Breast epithelium (tissue), 4 donors: ENCODE data around the gene ILK. TPM values are rescaled to one million over a fixed set of nuclear protein-coding genes. Genes with fewer than 3 reads are reported as not detected.

Experiments used
- DNase-seq, 2 donors: peaks; one replicate each; pipeline ENCODE4 v3.0.0-alpha.2; 2019; ENCODE audit warnings: low spot score in 2 of 2
- H3K27ac ChIP-seq, 2 donors: fragments of 200-600 bp; sonication (generic) in 1 of 2; one replicate each; pipeline ENCODE4 v1.5.1; 2016 to 2019; ENCODE audit warnings: mild to moderate bottlenecking in 1 of 2
- H3K27me3 ChIP-seq, 2 donors: fragments of 200-600 bp; sonication (generic) in 1 of 2; one replicate each; pipeline versions ENCODE4 v1.5.1 to v1.6.0; 2017 to 2019; ENCODE audit warnings: control low read depth in 1 of 2, mild to moderate bottlenecking in 1 of 2
- H3K36me3 ChIP-seq: fragments of 200-600 bp; one replicate; pipeline ENCODE4 v1.5.1; 2019
- H3K4me1 ChIP-seq, 2 donors: fragments of 200-600 bp; sonication (generic); one replicate each; pipeline ENCODE4 v1.5.1; 2016 to 2019; ENCODE audit warnings: control low read depth in 1 of 2
- H3K4me3 ChIP-seq, 3 donors: fragments of 200-600 bp; sonication (generic); 1 replicate in 2 of 3; 2 replicates in 1 of 3; pipeline ENCODE4 v1.5.1; 2016 to 2019; ENCODE audit warnings: mild to moderate bottlenecking in 3 of 3, moderate library complexity in 2 of 3
- H3K9me3 ChIP-seq, 2 donors: fragments of 200-600 bp; sonication (generic) in 1 of 2; one replicate each; pipeline ENCODE4 v1.5.1; 2016 to 2019; ENCODE audit warnings: control low read depth in 1 of 2
- POLR2A ChIP-seq: fragments of 450-650 bp; IDR thresholded peaks from one replicate; pipeline ENCODE4 v1.6.1; 2016; ENCODE audit warnings: antibody characterized with exemption, mild to moderate bottlenecking, moderate library complexity
- POLR2AphosphoS5 ChIP-seq, 3 donors: sonication (generic); formaldehyde crosslinking; IDR thresholded peaks; one replicate each; pipeline ENCODE4 v1.6.1; 2017; ENCODE audit warnings: antibody characterized with exemption in 3 of 3
- intact Hi-C: fragments of 100-400 bp; cut with DNase I; formaldehyde crosslinking; loops from one replicate; pipeline ENCODE4 v1.15.1; 2023; ENCODE audit warnings: low total_unique reads
- total RNA-seq, 3 donors: library from RNA; depleted of rRNA; stranded (reverse); fragments of >200 nt; gene quantifications; one replicate each; pipeline ENCODE4 v1.1.0, GENCODE V29; 2016
- TF ChIP-seq, protein P1 (sequence below), 3 donors: fragments of 450-650 bp; IDR thresholded peaks; one replicate each; pipeline ENCODE4 v1.5.1; 2016 to 2017; ENCODE audit warnings: antibody characterized with exemption in 3 of 3, mild to moderate bottlenecking in 3 of 3, moderate library complexity in 3 of 3

ILK gene
- total RNA-seq, 3 donors from 2014 or later, result 113 to 118 (median 113) TPM

DNA sequence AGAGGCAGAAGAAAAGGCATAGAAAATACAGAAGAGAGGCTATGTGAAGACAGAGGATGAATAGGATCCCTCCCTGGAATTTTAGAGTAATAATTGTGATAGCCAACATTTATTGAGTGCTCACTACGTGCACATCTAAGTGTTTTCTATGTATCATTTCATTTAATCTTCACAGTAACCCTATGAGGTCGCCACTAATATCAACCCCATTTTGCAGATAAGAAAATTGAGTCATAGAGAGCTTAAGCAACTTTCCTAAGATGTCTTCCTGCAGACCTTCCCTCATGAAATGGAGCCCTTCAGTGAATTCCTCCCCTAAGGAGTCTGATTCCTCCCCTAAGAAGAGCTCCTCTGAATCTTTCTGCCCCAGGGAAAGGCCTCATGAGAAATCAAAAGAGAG lies 38.2 kb upstream of the ILK start:
- intact Hi-C loops, result no loop called here
- no peak overlapping the region for H3K27ac ChIP-seq
- H3K36me3 ChIP-seq, result no peaks in the 10 kb centered on the region
- no peaks in the 10 kb centered on the region for H3K27me3 ChIP-seq
- TF ChIP-seq POLR2A (no peak), POLR2AphosphoS5 (IDR thresholded peaks at IDR 0.05) (no peak)
- TF ChIP-seq, protein P1, sequence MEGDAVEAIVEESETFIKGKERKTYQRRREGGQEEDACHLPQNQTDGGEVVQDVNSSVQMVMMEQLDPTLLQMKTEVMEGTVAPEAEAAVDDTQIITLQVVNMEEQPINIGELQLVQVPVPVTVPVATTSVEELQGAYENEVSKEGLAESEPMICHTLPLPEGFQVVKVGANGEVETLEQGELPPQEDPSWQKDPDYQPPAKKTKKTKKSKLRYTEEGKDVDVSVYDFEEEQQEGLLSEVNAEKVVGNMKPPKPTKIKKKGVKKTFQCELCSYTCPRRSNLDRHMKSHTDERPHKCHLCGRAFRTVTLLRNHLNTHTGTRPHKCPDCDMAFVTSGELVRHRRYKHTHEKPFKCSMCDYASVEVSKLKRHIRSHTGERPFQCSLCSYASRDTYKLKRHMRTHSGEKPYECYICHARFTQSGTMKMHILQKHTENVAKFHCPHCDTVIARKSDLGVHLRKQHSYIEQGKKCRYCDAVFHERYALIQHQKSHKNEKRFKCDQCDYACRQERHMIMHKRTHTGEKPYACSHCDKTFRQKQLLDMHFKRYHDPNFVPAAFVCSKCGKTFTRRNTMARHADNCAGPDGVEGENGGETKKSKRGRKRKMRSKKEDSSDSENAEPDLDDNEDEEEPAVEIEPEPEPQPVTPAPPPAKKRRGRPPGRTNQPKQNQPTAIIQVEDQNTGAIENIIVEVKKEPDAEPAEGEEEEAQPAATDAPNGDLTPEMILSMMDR (IDR thresholded peaks at IDR 0.05), result no peak
- no peaks in the 10 kb centered on the region for H3K4me1 ChIP-seq
- H3K9me3 ChIP-seq, result no peaks in the 10 kb centered on the region
- no peak overlapping the region for H3K4me3 ChIP-seq
- DNase-seq, result no peak

DNA sequence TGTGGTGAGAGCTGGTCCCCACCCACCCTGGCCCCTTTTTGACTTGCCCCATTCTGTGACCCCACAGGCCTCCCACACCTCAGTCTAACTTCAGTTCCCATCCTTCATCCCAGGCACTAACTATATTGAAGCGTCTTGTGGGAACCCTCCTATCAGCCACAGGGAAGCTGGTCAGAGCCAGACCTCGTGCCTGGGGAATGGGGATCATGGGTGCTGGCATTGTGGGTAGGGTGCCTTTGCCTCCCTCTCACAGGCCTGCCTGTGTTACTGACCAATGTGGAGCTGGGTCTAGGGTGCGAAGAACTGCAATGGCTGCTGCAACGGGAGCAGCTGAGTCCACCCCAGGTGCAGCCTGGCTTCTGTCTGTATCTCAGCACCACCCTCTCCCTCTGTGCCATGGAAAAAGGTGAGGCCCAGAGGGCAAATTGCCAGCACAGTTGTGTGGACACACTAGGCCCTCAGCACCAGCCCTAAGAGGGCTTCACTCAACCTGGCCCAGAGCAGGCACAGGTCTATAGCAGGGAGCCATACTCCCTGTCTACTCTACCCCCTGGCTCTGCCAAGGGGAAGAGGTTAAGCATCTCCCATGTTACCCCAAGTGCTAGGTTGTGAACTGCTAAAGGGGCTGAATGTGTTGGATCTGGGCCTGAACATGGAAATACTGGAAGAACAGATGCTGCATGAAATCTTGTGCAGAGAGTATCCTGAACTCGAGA lies 37.4 kb upstream of the ILK start:
- Histone ChIP-seq H3K36me3 (no peaks in the 10 kb centered on the region), H3K27me3 (no peaks in the 10 kb centered on the region), H3K27ac (peak overlapping the region in 1 of 2 donors; percentile 17)

DNA sequence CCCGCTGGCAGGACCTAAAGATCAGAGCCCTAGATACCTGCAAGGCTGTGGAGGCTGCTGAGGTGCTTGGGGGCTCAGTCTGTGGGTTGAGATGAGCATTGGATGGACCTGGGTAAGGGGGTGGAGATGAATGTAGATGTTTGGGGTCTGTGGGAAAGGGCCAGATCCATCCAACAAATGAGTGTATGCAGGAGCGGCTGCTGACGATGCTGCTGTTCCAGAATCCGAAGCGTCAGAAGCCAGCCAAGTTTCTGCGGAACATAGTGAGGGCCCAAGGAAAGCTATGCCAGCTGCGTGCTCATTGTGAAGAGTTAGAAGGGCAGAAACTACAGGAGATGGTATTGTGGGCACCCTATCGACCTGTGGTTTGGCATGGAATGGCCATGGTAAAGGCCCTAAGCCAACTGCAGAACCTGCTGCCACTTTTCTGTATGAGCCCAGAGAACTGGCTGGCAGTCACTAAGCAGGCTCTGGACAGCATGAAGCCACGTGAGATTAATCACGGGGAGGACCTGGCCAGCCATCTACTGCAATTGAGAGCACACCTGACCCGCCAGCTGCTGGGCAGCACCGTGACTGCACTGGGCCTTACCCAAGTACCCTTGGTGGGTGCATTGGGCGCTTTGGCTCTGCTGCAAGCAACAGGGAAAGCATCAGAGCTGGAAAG lies 36.7 kb upstream of the ILK start:
- DNase-seq, result no peak
- Histone ChIP-seq H3K4me1 (no peaks in the 10 kb centered on the region), H3K27ac (peak overlapping the region; percentile 2 to 17), H3K36me3 (no peaks in the 10 kb centered on the region), H3K27me3 (no peaks in the 10 kb centered on the region), H3K4me3 (no peak overlapping the region), H3K9me3 (no peaks in the 10 kb centered on the region)
- intact Hi-C loops, result no loop called here
- TF ChIP-seq, protein P1 (IDR thresholded peaks at IDR 0.05), result no peak
- TF ChIP-seq POLR2A (no peak), POLR2AphosphoS5 (IDR thresholded peaks at IDR 0.05) (no peak)

More for the DNA sequence above, 37.4 kb upstream of the ILK start:
- intact Hi-C loops, result no loop called here
- Histone ChIP-seq H3K9me3 (no peaks in the 10 kb centered on the region), H3K4me3 (no peak overlapping the region), H3K4me1 (no peaks in the 10 kb centered on the region)
- no peak for DNase-seq
- TF ChIP-seq, protein P1 (IDR thresholded peaks at IDR 0.05), result no peak
- TF ChIP-seq POLR2A (no peak), POLR2AphosphoS5 (IDR thresholded peaks at IDR 0.05) (no peak)

GRCh38 chr11:6567371-6567745 lies 36.2 kb upstream of the ILK start:
- intact Hi-C loops, result no loop called here
- Histone ChIP-seq H3K27me3 (no peaks in the 10 kb centered on the region), H3K9me3 (no peaks in the 10 kb centered on the region), H3K4me3 (no peak overlapping the region), H3K27ac (peak overlapping the region; percentile 2 to 17), H3K4me1 (no peaks in the 10 kb centered on the region), H3K36me3 (no peaks in the 10 kb centered on the region)
- TF ChIP-seq POLR2AphosphoS5 (IDR thresholded peaks at IDR 0.05) (no peak), POLR2A (no peak)
- TF ChIP-seq, protein P1 (IDR thresholded peaks at IDR 0.05), result no peak
- DNase-seq, result peak in 1 of 2 donors; percentile 53

- peak in 1 of 2 donors; percentile 69 for DNase-seq
- TF ChIP-seq POLR2AphosphoS5 (IDR thresholded peaks at IDR 0.05), result no peak
- TF ChIP-seq, protein P1 (IDR thresholded peaks at IDR 0.05), result no peak
- no peak for TF ChIP-seq POLR2A
- H3K4me1 ChIP-seq, result no peaks in the 10 kb centered on the region
- no peaks in the 10 kb centered on the region for H3K27me3 ChIP-seq
- H3K36me3 ChIP-seq, result no peaks in the 10 kb centered on the region
- intact Hi-C loops, result no loop called here
- no peak overlapping the region for H3K27ac ChIP-seq
- H3K4me3 ChIP-seq, result no peak overlapping the region
- no peaks in the 10 kb centered on the region for H3K9me3 ChIP-seq
These were observed 35.2 kb upstream of the ILK start for GRCh38 chr11:6568191-6568918.
